Stimulated activated CD8-positive, alpha-beta memory T cell treated with anti-CD3 and anti-CD28 coated beads, Interleukin-15, amount 100 ng/mL, for 4 hours (primary cell): Measurements from ENCODE around the gene MRPL51.
A peak's percentile ranks its signal among the peaks of the same experiment; 100 is the strongest.
"Not testable (repeated sequence)": the region's sequence is repeated elsewhere in the genome, so short reads cannot be mapped to it uniquely, and the experiment has no call there.

Experiments
- DNase-seq, 2 donors: peaks; one replicate each; pipeline ENCODE4 v3.0.0-alpha.2; 2020; ENCODE audit warnings: low read depth in 2 of 2

MRPL51 gene

DNA sequence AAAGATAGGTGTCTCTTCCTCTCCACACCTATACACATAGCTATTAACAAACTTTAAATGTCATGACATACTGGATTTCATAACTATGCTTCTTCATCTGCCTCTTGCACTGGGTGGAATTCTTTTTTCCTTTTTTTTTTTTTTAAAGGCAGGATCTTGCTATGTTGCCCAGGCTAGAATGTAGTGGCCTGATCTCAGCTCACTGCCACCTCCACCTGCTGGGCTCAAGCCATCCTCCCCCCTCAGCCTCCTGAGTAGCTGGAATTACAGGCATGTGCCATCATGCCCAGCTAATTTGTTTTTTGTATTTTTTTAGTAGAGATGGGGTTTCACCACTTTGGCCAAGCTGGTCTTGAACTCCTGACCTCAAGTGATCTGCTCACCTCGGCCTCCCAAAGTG, 4.8 kb downstream of the MRPL51 start:
- DNase-seq = no peak

- no peak for DNase-seq
Observed at GRCh38 chr12:6478416-6478815, 14.6 kb downstream of the MRPL51 start.

DNA sequence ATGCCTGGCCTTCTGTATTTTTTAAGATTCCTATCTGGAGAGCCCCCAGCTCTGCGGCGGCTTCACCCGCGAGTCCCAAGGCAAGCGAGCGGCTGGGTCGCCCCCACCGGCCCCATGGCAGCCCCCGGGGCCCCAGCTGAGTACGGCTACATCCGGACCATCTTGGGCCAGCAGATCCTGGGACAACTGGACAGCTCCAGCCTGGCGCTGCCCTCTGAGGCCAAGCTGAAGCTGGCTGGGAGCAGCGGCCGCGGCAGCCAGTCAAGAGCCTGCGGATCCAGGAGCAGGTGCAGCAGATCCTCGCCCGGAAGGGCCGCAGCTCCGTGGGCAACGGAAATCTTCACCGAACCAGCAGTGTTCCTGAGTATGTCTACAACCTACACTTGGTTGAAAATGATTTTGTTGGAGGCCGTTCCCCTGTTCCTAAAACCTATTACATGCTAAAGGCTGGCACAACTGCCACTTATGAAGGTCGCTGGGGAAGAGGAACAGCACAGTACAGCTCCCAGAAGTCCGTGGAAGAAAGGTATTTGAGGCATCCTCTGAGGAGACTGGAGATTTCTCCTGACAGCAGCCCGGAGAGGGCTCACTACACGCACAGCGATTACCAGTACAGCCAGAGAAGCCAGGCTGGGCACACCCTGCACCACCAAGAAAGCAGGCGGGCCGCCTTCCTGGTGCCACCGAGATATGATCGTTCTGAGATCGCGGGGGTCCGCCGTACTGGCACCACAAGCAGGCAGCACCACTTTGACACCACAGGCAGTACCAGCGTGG, 15.3 kb downstream of the MRPL51 start:
- not testable (repeated sequence) for DNase-seq

DNA sequence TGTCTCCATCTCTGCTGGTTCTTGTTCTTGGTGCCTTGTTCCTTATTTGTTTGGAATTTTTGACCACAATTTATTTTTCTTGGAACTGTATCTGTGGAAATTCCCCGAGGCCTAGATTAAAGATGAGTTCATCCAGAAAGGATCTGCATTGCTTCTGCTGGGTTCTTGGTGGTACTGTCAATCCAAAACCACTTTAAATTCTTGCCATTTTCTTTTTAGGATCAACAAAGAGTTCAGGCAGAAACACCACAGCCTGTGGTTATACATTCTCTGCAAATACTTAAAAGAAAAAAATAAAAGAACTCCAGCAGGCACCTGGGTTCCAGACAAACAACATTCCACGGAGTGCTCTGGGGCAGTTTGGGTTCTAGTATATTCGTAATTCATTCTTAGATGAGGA, 16.6 kb downstream of the MRPL51 start:
- no peak for DNase-seq

- not testable (repeated sequence) for DNase-seq
Observed at GRCh38 chr12:6475233-6475975, 17.7 kb downstream of the MRPL51 start.

DNA sequence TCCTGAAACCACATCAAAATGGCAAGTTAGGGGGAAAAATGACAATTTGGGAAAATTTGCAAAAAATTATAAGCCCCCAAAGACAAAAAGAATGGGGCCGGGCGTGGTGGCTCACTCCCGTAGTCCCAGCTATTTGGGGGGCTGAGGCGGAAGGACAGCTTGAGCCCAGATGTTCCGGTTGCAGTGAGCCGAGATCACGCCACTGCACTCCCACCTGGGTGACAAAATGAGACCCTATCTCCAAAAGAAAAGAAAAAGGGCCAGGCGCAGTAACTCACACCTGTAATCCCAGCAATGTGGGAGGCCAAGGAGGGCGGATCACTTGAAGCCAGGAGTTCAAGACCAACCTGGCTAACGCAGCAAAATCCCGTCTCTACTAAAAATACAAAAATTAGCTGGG, 20.6 kb downstream of the MRPL51 start:
- DNase-seq = no peak

GRCh38 chr12:6471989-6472360, 21.1 kb downstream of the MRPL51 start:
- DNase-seq = no peak

- DNase-seq = peak; percentile 91 to 93
Observed at GRCh38 chr12:6470375-6471163, 22.5 kb downstream of the MRPL51 start, which contains the start of gene VAMP1. TSS of gene VAMP1 (minus strand) at chr12:6470677. CDS start at chr12:6470531, 146 bp downstream.

DNA sequence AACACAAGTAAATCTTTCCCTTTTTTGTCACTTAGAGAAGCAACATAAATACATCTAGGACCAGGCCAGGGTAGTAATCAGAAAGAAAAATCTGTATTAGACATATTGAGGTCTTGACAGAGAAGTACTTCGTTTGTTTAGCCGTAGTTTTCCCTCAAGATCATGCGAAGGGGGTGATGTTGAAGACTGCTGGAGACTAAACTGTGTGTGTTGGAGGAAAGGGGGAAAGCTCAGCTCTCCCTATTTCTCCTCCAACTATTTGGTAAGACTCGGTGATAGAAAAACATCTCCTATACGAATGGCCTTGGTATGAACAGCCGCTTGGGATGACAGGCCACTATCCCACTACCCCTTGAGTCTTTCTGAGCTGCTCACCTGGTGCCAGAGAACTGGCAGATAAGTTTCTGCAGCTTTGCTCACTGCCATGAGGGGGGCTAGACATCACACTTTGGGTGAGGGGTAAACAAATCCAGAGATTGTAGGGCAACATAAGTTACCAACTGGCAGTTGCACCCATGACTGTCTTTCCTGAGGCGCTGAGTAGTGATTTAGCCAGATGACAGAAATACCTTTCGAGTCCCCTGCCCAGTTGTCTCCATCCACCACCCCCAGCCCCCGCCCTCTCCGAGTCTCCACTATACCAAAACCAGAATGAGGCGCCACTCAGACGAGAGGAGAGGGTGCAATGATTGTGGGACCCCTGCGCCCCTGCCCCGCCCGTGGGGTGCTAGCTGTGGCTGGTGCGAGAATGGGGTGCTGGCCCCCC, 23.3 kb downstream of the MRPL51 start:
- no peak for DNase-seq

- DNase-seq = no peak
Observed at GRCh38 chr12:6469092-6469491, 24.0 kb downstream of the MRPL51 start.

- no peak for DNase-seq
Observed at GRCh38 chr12:6468283-6468575, 24.8 kb downstream of the MRPL51 start.

DNA sequence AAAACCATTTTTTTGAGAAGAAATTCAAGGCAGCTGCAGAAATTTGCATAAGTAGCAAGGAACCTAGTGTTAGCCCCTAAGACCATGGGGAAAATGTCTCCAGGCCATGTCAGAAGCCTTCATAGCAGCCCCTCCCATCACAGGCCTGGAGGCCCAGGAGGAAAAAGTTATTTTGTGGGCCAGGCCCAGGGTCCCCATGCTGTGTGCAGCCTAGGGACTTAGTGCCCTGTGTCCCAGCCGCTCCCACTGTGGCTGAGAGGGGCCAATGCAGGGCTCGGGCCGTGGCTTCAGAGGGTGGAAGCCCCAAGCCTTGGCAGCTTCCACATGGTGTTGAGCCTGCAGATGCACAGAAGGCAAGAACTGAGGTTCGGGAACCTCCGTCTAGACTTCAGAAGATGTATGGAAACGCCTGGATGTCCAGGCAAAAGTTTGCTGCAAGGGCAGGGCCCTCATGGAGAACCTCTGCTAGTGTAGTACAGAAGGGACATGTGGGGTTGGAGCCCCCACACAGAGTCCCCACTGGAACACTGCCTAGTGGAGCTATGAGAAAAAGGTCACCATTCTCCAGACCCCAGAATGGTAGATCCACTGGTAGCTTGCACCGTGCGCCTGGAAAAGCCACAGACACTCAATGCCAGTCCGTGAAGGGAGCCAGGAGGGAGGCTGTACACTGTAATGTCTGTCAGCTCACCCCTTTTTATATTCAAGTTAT, 25.3 kb downstream of the MRPL51 start:
- not testable (repeated sequence) for DNase-seq

- DNase-seq = not testable (repeated sequence)
Observed at GRCh38 chr12:6466751-6467150, 26.3 kb downstream of the MRPL51 start.

- DNase-seq = no peak
Observed at GRCh38 chr12:6466184-6466573, 26.9 kb downstream of the MRPL51 start.

DNA sequence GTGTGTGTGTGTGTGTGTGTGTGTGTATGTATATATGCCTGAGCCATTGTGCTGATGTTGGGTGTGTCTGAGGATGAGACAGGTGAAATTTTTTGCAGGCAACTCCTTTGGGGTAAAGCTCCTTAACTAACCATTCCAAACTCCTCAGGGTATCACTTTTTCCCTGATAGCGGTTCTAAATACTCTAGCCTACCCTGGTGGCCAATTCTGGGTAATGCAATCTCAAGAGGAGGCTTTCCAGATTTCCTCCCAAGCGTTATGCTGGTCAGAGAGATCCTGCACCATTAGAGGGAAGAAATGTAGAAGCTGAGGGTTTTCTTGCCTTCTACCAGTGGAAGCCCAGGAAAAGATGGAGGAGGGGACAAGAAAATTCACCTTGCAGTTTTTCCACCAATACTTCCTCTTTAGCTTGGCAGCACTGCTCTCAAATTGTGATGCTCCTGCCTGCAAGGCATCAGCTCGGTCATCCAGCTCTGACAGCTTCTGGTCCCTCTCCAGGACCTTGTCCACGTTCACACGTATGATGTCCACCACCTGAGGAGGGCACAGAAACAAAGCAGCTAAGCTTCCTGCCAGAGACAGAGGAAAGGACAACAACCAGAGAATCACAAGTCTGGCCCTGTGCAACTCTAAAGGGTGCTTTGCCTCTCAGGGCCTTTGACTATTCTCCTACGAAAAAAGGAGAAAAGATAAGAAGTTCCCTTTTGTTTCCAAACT, 27.4 kb downstream of the MRPL51 start:
- no peak for DNase-seq

DNA sequence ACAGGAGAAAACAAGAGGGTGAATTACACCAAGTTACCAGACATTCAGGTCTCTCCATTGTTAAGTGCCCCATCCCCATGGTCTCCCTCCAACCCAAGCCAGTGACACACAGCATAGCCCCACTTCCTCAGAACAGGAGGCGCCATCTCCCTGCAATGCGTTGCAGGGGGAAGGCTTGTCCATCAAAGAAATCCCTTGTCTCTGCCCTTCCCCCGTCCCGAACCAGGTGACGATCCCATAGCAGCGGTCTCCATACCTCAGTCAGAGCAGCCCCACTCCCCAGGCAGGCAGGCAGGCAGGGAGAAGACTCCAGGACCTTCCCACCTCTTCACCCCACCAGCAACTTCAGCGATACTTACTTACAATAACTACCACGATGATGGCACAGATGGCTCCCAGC, 28.5 kb downstream of the MRPL51 start:
- no peak for DNase-seq

DNA sequence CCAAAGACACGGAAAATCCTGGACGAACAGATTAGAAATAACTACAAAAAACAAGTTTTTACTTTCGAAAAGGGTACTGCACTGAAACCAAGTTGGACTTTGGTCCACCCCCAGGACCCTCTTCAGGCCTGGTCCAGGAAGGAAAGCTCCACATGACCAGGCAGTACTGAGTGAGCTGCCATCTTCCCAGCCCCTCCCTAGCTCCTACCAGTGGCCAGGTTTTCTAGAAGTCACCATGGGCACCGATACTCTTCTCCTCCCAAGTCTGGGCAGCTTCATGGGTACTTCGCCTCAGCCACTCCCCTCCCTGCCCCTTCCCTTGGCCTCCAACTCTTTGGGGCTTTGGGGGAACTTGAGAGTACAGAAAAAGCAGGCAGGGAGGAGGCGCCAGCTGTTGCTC, 29.2 kb downstream of the MRPL51 start:
- no peak for DNase-seq

- DNase-seq = no peak
Observed at GRCh38 chr12:6463216-6463615, 29.8 kb downstream of the MRPL51 start.

- DNase-seq = no peak
Observed at GRCh38 chr12:6462234-6462995, 30.6 kb downstream of the MRPL51 start.
